Astrocyte (in vitro differentiated cells and primary cell): ENCODE results near the gene FAM83C. TPM values are rescaled to one million over a fixed set of nuclear protein-coding genes. Genes with fewer than 3 reads are reported as not detected.

Experiments used
- DNase-seq: peaks from one replicate; pipeline ENCODE4 v3.0.0-alpha.2; 2010; ENCODE audit warnings: low read depth
- FAIRE-seq: peaks from 2 replicates; lab custom pipeline; 2011; peaks lifted over from hg19 to GRCh38; lab: Jason Lieb, UNC
- H2AFZ ChIP-seq: 2 replicates; pipeline ENCODE4 v1.6.0; 2012; ENCODE audit warnings: low read depth, low read length, inconsistent platforms
- H3K27ac ChIP-seq: 2 replicates; pipeline ENCODE4 v1.5.1; 2011; ENCODE audit warnings: low read depth, low read length, inconsistent platforms
- H3K27me3 ChIP-seq: 2 replicates; pipeline ENCODE4 v1.6.0; 2011; ENCODE audit warnings: low read length, inconsistent platforms; ENCODE audit not compliant: insufficient read depth
- H3K36me3 ChIP-seq: 2 replicates; pipeline ENCODE4 v1.5.1; 2011; ENCODE audit warnings: low read length, inconsistent platforms; ENCODE audit not compliant: insufficient read depth
- H3K4me1 ChIP-seq: 2 replicates; pipeline ENCODE4 v1.5.1; 2011; ENCODE audit warnings: low read length, inconsistent platforms; ENCODE audit not compliant: insufficient read depth
- H3K4me2 ChIP-seq: 2 replicates; pipeline ENCODE4 v1.6.0; 2012; ENCODE audit warnings: low read length, inconsistent platforms
- H3K4me3 ChIP-seq: 2 replicates; pipeline ENCODE4 v1.5.1; 2011; ENCODE audit warnings: low read depth, mild to moderate bottlenecking, low read length, inconsistent platforms; ENCODE audit not compliant: insufficient read depth
- H3K79me2 ChIP-seq: 2 replicates; pipeline ENCODE4 v1.6.0; 2012; ENCODE audit warnings: mild to moderate bottlenecking, low read length, inconsistent platforms; ENCODE audit not compliant: insufficient read depth
- H3K9ac ChIP-seq: 2 replicates; pipeline ENCODE4 v1.6.0; 2012; ENCODE audit warnings: mild to moderate bottlenecking, low read length, inconsistent platforms
- H3K9me3 ChIP-seq: 2 replicates; pipeline ENCODE4 v1.5.1; 2012; ENCODE audit warnings: low read depth, mild to moderate bottlenecking, low read length, inconsistent platforms; ENCODE audit not compliant: insufficient read depth
- H4K20me1 ChIP-seq: 2 replicates; pipeline ENCODE4 v1.6.0; 2012; ENCODE audit warnings: low read length, inconsistent platforms; ENCODE audit not compliant: insufficient read depth
- H3K27ac Mint-ChIP-seq: one replicate; pipeline ENCODE4 v1.8.0; 2021; ENCODE audit warnings: mild to moderate bottlenecking, mixed read lengths; ENCODE audit not compliant: unreplicated experiment
- H3K27me3 Mint-ChIP-seq: one replicate; pipeline ENCODE4 v1.8.0; 2021; ENCODE audit warnings: low read depth, mixed read lengths; ENCODE audit not compliant: unreplicated experiment
- H3K36me3 Mint-ChIP-seq: one replicate; pipeline ENCODE4 v1.8.0; 2021; ENCODE audit warnings: low read depth, mixed read lengths; ENCODE audit not compliant: unreplicated experiment
- H3K4me1 Mint-ChIP-seq: one replicate; pipeline ENCODE4 v1.8.0; 2021; ENCODE audit warnings: low read depth, mixed read lengths; ENCODE audit not compliant: unreplicated experiment
- H3K4me3 Mint-ChIP-seq: one replicate; pipeline ENCODE4 v1.8.0; 2021; ENCODE audit warnings: mild to moderate bottlenecking, moderate library complexity, mixed read lengths; ENCODE audit not compliant: unreplicated experiment
- H3K9me3 Mint-ChIP-seq: one replicate; pipeline ENCODE4 v1.8.0; 2021; ENCODE audit warnings: mild to moderate bottlenecking, mixed read lengths; ENCODE audit not compliant: unreplicated experiment
- EZH2 ChIP-seq: IDR thresholded peaks from 2 replicates; pipeline ENCODE4 v1.6.1; 2012; ENCODE audit warnings: mild to moderate bottlenecking, low read length, inconsistent platforms; ENCODE audit not compliant: insufficient read depth
- total RNA-seq: library from RNA; stranded (reverse); gene quantifications from 2 replicates; pipeline ENCODE4 v1.2.1, GENCODE V29; 2021
- TF ChIP-seq, protein P1 (sequence below): IDR thresholded peaks from 2 replicates; pipeline ENCODE4 v1.5.1; 2011; ENCODE audit warnings: low read depth, mild to moderate bottlenecking, inconsistent platforms, low read length, moderate library complexity; ENCODE audit not compliant: insufficient read depth

The FAM83C gene
- total RNA-seq, 1 donor from 2014 or later: not detected

DNA sequence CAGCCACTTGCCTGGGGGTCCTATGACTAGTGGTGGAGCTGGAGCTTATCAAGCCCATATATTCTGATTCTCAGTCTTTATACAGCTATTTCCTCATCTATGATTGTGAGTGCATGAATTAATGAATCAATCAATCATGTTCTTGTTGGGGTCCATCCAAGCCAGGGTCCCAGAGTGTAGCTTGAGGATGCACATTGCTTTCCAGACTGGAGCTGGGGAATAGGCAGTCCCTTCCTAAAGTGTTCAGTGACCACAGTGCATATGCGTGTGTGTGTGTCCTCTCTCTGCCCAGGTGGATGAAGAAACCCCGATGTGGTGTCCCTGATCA lies 40.6 kb downstream of the FAM83C start:
- no peak overlapping the region for H3K4me3 Mint-ChIP-seq
- FAIRE-seq (no peak), DNase-seq (no peak)
- H3K79me2 ChIP-seq: no peaks in the 10 kb centered on the region
- peaks cover 4% of the 10 kb centered on the region for H3K4me1 Mint-ChIP-seq
- H3K9ac ChIP-seq: no peak overlapping the region
- no peak overlapping the region for H3K27ac Mint-ChIP-seq
- no peak overlapping the region for H2AFZ ChIP-seq
- H4K20me1 ChIP-seq: no peaks in the 10 kb centered on the region
- H3K27me3 ChIP-seq: no peaks in the 10 kb centered on the region
- peaks cover 2% of the 10 kb centered on the region for H3K9me3 Mint-ChIP-seq
- H3K27me3 Mint-ChIP-seq: peaks cover 2% of the 10 kb centered on the region
- peaks cover 12% of the 10 kb centered on the region for H3K36me3 Mint-ChIP-seq
- H3K4me1 ChIP-seq: no peaks in the 10 kb centered on the region
- H3K4me3 ChIP-seq: no peak overlapping the region
- H3K9me3 ChIP-seq: no peaks in the 10 kb centered on the region
- H3K27ac ChIP-seq: no peak overlapping the region
- H3K4me2 ChIP-seq: no peak overlapping the region
- TF ChIP-seq, protein P1, sequence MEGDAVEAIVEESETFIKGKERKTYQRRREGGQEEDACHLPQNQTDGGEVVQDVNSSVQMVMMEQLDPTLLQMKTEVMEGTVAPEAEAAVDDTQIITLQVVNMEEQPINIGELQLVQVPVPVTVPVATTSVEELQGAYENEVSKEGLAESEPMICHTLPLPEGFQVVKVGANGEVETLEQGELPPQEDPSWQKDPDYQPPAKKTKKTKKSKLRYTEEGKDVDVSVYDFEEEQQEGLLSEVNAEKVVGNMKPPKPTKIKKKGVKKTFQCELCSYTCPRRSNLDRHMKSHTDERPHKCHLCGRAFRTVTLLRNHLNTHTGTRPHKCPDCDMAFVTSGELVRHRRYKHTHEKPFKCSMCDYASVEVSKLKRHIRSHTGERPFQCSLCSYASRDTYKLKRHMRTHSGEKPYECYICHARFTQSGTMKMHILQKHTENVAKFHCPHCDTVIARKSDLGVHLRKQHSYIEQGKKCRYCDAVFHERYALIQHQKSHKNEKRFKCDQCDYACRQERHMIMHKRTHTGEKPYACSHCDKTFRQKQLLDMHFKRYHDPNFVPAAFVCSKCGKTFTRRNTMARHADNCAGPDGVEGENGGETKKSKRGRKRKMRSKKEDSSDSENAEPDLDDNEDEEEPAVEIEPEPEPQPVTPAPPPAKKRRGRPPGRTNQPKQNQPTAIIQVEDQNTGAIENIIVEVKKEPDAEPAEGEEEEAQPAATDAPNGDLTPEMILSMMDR: no peak
- TF ChIP-seq EZH2: no peak
- H3K36me3 ChIP-seq: no peaks in the 10 kb centered on the region

DNA sequence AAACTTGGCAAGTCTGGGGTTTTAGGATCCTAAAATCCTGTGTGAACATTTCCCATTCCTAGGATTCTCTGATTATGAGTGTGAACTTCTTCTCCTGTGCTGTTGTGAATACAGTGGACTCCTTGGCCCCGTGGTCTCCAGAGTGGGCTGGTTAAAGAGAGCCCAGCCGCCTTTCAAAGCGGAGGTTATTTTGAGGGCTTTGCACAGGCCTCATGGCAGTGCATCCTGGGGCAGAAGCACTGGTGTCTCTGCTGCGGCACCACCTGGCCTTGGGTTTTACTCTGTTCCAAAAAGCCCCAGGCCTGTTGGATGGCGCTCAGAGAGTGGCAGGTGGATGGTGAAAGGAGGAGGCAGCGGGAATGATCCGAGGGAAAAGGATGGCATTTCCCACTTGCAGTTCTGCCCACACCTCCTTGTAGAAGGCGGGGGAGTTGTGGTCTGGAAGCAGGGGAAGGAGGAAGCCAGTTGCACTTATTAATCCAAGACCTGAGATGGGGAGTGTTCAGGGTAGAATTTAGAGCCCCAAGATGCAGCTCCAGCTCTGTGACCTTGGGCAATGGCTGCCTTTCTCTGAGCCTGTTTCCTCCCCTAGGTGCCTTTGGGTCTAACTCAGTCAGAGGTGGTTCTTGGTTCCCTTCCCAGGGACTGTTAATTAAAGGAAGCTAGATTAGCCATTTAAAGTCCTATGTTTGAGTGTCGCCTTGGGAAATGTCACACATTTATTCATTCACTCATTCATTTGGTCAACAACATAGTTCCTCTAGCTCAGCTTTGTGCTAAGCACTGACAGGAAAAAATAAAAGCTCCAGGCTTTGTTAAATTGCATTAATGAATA lies 43.4 kb downstream of the FAM83C start:
- Histone ChIP-seq H3K36me3 (no peaks in the 10 kb centered on the region), H3K4me2 (no peak overlapping the region), H3K9ac (no peak overlapping the region), H4K20me1 (no peaks in the 10 kb centered on the region), H3K4me1 (no peaks in the 10 kb centered on the region), H3K27ac (no peak overlapping the region), H3K27me3 (peaks cover 4% of the 10 kb centered on the region), H3K79me2 (no peaks in the 10 kb centered on the region), H3K4me3 (no peak overlapping the region), H3K9me3 (no peaks in the 10 kb centered on the region), H2AFZ (no peak overlapping the region)
- H3K27ac Mint-ChIP-seq: peak overlapping the region; percentile 34
- H3K36me3 Mint-ChIP-seq: peaks cover 3% of the 10 kb centered on the region
- no peak for FAIRE-seq
- peak; percentile 38 for DNase-seq
- H3K4me1 Mint-ChIP-seq: peaks cover 4% of the 10 kb centered on the region
- H3K27me3 Mint-ChIP-seq: no peaks in the 10 kb centered on the region
- TF ChIP-seq, protein P1: no peak
- no peak for TF ChIP-seq EZH2
- no peak overlapping the region for H3K4me3 Mint-ChIP-seq
- peaks cover 2% of the 10 kb centered on the region for H3K9me3 Mint-ChIP-seq

DNA sequence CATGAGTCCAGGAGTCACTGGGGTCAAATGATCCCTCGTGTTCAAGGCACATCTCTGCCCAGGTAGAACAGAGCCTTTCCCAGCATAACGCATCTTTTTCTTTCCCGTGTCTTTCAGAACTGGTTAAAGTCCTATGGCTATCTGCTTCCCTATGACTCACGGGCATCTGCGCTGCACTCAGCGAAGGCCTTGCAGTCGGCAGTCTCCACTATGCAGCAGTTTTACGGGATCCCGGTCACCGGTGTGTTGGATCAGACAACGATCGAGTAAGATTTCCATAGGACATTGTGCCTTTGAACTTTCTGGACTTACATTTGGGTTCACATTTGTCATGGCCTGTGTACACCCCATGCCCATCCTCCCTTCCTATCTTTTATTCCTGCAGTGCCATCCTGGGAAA lies 45.5 kb downstream of the FAM83C start:
- Histone ChIP-seq H3K4me3 (no peak overlapping the region), H3K36me3 (no peaks in the 10 kb centered on the region), H3K9ac (no peak overlapping the region), H3K4me1 (no peaks in the 10 kb centered on the region), H2AFZ (no peak overlapping the region), H3K79me2 (no peaks in the 10 kb centered on the region), H3K9me3 (no peaks in the 10 kb centered on the region), H4K20me1 (no peaks in the 10 kb centered on the region), H3K4me2 (no peak overlapping the region), H3K27me3 (peaks cover 13% of the 10 kb centered on the region), H3K27ac (no peak overlapping the region)
- Mint-ChIP-seq H3K4me1 (peaks cover 4% of the 10 kb centered on the region), H3K36me3 (peaks cover 3% of the 10 kb centered on the region), H3K27me3 (peaks cover 1% of the 10 kb centered on the region), H3K4me3 (no peak overlapping the region), H3K27ac (no peak overlapping the region), H3K9me3 (peaks cover 2% of the 10 kb centered on the region)
- no peak for DNase-seq
- no peak for FAIRE-seq
- TF ChIP-seq, protein P1: no peak
- no peak for TF ChIP-seq EZH2
